ENCODE measurements around the gene CPHXL. TPM values are rescaled to one million over a fixed set of nuclear protein-coding genes. Genes with fewer than 3 reads are reported as not detected.

CPHXL gene
- not detected in 2 replicates for total RNA-seq

- no peak for DNase-seq (ENCODE audit: low read depth)
These were observed at the start of gene CPHXL for GRCh38 chr16:75726390-75726789. Gene CPHXL (minus strand): TSS chr16:75726490. CDS start chr16:75726442, 48 bp downstream.

- no peak for DNase-seq (ENCODE audit: low read depth)
These were observed 47.9 kb upstream of the CPHXL start for GRCh38 chr16:75774197-75774596.

- DNase-seq (ENCODE audit: low read depth), result no peak
These were observed 43.8 kb upstream of the CPHXL start for GRCh38 chr16:75770051-75770450.

GRCh38 chr16:75764154-75764768 lies 38.0 kb upstream of the CPHXL start:
- peak; percentile 61 for DNase-seq (ENCODE audit: low read depth)

- DNase-seq (ENCODE audit: low read depth), result no peak
These were observed 36.9 kb upstream of the CPHXL start for GRCh38 chr16:75763204-75763603.

GRCh38 chr16:75762746-75763145 lies 36.5 kb upstream of the CPHXL start:
- DNase-seq (ENCODE audit: low read depth), result no peak

- DNase-seq (ENCODE audit: low read depth), result no peak
These were observed 34.8 kb upstream of the CPHXL start for GRCh38 chr16:75761108-75761507.

- no peak for DNase-seq (ENCODE audit: low read depth)
These were observed 33.8 kb upstream of the CPHXL start for GRCh38 chr16:75760018-75760519.

GRCh38 chr16:75758215-75758614 lies 31.9 kb upstream of the CPHXL start:
- peak; percentile 47 for DNase-seq (ENCODE audit: low read depth)

- DNase-seq (ENCODE audit: low read depth), result peak; percentile 19
These were observed 27.9 kb upstream of the CPHXL start for GRCh38 chr16:75754141-75754540.

- DNase-seq (ENCODE audit: low read depth), result peak; percentile 38
These were observed 24.2 kb upstream of the CPHXL start for GRCh38 chr16:75750528-75750927.

- DNase-seq (ENCODE audit: low read depth), result no peak
These were observed 20.1 kb upstream of the CPHXL start for GRCh38 chr16:75746359-75746758.

- DNase-seq (ENCODE audit: low read depth), result no peak
These were observed 19.5 kb upstream of the CPHXL start for GRCh38 chr16:75745823-75746222.

GRCh38 chr16:75745242-75745641 lies 19.0 kb upstream of the CPHXL start:
- no peak for DNase-seq (ENCODE audit: low read depth)

- no peak for DNase-seq (ENCODE audit: low read depth)
These were observed 16.2 kb upstream of the CPHXL start for GRCh38 chr16:75742424-75743047.

GRCh38 chr16:75733305-75734211 lies 7.3 kb upstream of the CPHXL start:
- DNase-seq (ENCODE audit: low read depth), result peak; percentile 12

GRCh38 chr16:75732871-75733270 lies 6.6 kb upstream of the CPHXL start:
- no peak for DNase-seq (ENCODE audit: low read depth)

GRCh38 chr16:75727221-75727620 lies 931 bp upstream of the CPHXL start:
- DNase-seq (ENCODE audit: low read depth), result no peak

GRCh38 chr16:75718452-75718851 lies 7.8 kb downstream of the CPHXL start:
- no peak for DNase-seq (ENCODE audit: low read depth)

- no peak for DNase-seq (ENCODE audit: low read depth)
These were observed 11.6 kb downstream of the CPHXL start for GRCh38 chr16:75714661-75715060.

GRCh38 chr16:75710344-75710743 lies 15.9 kb downstream of the CPHXL start:
- no peak for DNase-seq (ENCODE audit: low read depth)

GRCh38 chr16:75703306-75703705 lies 23.0 kb downstream of the CPHXL start:
- DNase-seq (ENCODE audit: low read depth), result no peak

- no peak for DNase-seq (ENCODE audit: low read depth)
These were observed 24.0 kb downstream of the CPHXL start for GRCh38 chr16:75702242-75702641.
